Right lung (tissue), 10 donors: ENCODE measurements around the gene CMTM5. TPM values are rescaled to one million over a fixed set of nuclear protein-coding genes. Genes with fewer than 3 reads are reported as not detected.

ENCODE experiments used
- DNase-seq, 2 donors: peaks; one replicate each; pipeline ENCODE4 v3.0.0-alpha.2; 2013
- long read RNA-seq, 8 donors: transcript quantifications; one replicate each; lab custom pipeline, GENCODE V29; 2026
- polyA plus RNA-seq, 5 donors: library from polyadenylated mRNA; unstranded; fragments of 120-200 nt; gene quantifications; one replicate each; pipeline versions ENCODE4 v1.2.1 to v1.2.3, GENCODE V29; 2013; ENCODE audit warnings: inconsistent platforms in 1 of 5, low replicate concordance in 1 of 5; ENCODE audit not compliant: insufficient read length in 5 of 5, insufficient read depth in 1 of 5

CMTM5 gene, protein sequence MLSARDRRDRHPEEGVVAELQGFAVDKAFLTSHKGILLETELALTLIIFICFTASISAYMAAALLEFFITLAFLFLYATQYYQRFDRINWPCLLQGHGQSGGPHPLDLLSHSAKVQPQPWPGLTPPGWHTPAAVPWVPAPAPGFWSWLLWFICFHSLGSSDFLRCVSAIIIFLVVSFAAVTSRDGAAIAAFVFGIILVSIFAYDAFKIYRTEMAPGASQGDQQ
- polyA plus RNA-seq = 1 to 10 TPM; 2.3 to 4.9 (median 3.9) TPM
- long read RNA-seq, donor 1, partial matches to known transcripts = 0 of 1 reads
- long read RNA-seq, donor 1, other reads (novel, unspliced or antisense) = 0 of 1 reads
- long read RNA-seq, donor 2, partial matches to known transcripts = 0 of 2 reads
- long read RNA-seq, donor 2, other reads (novel, unspliced or antisense) = 0 of 2 reads
- long read RNA-seq, donor 3, partial matches to known transcripts = 0 of 4 reads
- long read RNA-seq, donor 3, other reads (novel, unspliced or antisense) = 0 of 4 reads
- long read RNA-seq, donor 4 = 0 reads
- long read RNA-seq, donor 5, partial matches to known transcripts = 0 of 6 reads
- long read RNA-seq, donor 5, other reads (novel, unspliced or antisense) = 0 of 6 reads
- long read RNA-seq, donor 6, transcript CMTM5-203 (5 exons, 1,200 nt) = major isoform, 5 of 6 reads
- long read RNA-seq, donor 6, partial matches to known transcripts = 0 of 6 reads
- long read RNA-seq, donor 6, other reads (novel, unspliced or antisense) = 0 of 6 reads
- long read RNA-seq, donor 7, partial matches to known transcripts = 0 of 2 reads
- long read RNA-seq, donor 7, other reads (novel, unspliced or antisense) = 0 of 2 reads
- long read RNA-seq, donor 8 = 0 reads

DNA sequence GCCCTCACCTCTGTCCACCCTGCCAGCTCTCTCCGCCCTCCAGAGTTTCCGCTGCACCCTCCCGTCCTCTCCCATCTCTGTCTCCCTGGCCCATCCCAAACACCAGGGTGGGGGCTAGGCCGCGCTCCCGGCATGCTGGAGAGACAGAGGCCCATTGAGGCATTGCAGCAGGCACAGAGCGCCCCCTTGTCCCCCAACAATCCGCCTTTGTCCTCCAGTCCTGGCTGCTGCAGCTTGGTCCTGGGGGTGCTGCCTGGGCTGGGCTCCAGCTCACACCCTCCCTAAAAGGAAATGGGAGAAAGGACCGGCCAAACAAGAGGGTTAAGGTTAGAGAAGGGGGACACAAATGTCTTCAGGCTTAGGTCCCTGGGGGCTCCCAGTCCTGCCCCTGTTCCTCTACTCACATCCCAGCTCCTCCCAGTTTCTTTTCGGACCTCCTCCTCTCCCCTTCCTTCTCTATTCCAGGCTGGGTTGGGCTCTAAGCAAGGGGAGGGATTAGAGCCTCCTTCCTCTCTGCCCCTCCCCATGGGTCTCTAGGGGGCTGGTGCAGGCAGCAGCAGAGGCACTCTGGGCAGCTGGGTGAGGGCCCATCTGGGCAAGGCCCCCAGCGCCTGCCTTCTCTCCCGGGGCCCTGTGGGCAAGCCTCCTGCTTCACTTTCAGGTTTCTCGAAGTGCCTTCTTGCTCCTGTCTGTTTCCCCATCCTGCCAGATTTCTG, at the start of gene CMTM5:
CMTM5 (plus strand) TSS at position 565 of the 716 bp plus-strand sequence. CDS start 206 bp downstream, outside the sequence.
- DNase-seq = peak in 1 of 2 donors; percentile 30

DNA sequence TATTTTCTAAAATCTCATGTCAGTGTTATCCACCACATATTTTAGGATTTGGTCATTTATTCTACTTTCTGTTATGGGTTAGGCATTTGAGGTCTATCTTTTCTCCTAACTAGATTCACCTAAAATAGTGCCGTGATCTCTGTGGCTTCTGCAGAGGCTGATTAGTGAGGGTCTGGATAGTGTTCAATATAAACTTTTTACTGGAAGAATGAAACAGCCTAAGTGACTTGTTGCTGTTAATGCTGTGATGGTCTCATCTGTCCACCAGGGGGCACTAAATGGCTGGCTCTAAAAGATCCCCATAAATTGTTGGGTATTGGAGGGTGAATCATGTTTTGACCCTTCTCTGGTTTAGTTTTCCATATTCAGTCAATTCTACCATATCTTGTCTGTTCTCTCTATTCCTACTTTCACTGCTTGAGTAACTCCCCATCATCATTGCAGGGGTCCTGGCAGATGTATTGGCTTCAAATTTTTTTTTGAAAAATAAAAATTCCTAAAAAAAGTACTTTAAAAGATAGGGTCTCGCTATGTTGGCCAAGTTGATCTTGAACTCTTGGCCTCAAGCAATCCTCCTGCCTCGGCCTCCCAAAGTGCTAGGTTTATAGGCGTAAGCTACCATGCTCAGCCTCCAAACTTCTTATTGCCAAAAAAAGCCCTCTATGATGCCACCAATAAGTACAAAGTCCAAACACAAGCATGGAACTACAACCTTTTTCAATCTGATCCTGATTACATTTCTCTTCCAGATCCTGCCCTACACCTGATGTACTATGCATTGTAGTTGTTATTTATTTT, 48.7 kb upstream of the CMTM5 start:
- peak; percentile 51 to 74 for DNase-seq

DNA sequence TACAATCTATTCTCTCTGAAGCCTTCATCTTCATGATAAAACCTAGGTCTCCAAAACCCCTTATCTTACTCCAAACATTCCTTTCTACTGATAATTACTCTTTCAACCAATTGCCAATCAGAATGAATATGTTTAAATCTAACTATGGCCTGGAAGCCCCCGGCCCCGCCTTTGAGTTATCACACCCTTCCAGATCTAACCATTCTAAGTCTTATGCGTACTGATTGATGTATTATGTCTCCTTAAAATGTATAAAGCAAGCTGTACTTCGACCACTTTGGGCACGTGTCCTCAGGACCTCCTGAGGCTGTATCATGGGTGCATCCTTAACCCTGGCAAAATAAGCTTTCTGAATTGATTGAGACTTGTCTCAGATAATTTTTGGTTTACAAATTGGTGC, 41.2 kb upstream of the CMTM5 start:
- DNase-seq = no peak

DNA sequence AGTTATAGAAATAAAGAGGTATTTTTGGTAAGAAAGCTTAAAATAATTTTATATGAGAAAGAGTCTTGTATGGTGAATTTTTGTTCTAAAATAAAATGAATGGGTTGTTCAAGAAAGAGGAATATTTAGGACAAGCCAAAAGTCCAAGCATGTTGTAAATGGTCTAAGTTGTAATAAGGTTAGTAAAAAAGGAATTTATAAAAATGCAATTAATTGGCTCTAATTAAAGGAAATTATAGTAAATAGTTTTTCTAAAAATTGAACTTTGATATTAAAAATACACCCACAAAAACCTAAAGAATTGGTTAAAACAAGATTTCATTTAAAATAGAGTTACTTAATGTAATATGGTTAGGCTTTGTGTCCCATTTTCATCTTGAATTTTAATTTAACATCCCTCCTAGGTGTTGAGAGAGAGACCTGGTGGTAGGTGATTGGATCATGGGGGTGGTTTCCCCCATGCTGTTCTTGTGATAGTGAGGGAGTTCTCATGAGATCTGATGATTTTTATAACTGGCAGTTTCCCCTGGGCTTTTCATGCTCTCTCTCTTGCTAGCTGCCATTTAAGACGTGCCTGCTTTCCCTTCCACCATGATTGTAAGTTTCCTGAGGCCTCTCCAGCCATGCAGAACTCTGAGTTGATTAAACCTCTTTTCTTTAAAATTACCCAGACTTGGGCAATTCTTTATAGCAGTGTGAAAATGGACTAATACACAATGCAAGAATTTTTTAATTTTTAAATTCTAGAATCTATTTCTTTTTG, 37.2 kb upstream of the CMTM5 start:
- no peak for DNase-seq

DNA sequence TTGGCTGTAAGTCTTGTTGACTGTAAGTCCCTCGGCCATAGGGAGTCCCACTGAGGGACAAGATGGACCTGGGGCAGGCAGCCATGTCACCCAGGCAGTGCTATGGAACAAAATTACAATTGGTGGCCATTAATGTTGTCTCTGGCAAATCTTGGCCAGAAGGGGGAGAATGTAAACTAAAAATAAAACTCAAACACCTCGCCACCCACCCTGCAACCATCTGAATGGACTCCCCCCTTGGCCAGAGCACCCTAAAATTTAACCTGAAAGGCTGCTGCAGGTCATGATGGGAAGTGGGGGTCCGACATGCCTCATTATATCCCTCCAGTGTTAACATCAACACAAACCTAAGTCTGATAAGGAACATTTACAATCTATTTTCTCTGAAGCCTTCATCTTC, 32.4 kb upstream of the CMTM5 start:
- no peak for DNase-seq

DNA sequence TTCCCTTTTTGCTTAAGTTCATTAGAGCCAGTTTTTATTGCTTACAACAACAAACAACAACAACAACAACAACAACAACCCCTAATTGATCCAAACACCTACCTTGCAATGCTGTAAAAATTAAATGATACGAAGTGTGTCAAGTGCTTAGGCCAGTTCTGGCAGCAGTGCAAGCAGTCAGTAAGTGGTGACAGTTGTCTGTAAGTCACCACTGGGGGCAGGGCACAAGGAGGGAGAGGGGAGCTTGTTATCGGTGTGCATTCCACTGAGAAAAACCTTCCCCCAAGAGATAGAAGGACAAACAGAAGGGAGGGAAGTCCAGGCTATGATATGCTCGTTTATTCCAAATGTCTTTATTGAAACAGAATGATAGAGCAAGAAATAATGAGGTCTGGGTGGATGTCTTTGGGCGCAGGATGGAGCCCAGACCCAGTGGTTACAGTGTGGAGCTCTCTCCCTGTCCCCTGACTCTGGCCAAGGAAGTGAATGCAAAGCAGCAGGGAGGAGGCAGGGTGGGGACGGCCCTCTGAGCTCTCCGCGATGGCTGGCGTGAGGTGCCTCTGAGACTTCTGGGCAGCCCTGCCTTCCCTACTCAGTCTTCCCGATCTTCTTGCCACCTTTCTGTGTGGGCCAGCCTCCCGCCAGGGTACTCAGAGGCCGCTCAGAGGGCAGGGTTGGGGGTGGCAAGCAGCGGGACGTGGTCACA, 30.7 kb upstream of the CMTM5 start:
- no peak for DNase-seq

DNA sequence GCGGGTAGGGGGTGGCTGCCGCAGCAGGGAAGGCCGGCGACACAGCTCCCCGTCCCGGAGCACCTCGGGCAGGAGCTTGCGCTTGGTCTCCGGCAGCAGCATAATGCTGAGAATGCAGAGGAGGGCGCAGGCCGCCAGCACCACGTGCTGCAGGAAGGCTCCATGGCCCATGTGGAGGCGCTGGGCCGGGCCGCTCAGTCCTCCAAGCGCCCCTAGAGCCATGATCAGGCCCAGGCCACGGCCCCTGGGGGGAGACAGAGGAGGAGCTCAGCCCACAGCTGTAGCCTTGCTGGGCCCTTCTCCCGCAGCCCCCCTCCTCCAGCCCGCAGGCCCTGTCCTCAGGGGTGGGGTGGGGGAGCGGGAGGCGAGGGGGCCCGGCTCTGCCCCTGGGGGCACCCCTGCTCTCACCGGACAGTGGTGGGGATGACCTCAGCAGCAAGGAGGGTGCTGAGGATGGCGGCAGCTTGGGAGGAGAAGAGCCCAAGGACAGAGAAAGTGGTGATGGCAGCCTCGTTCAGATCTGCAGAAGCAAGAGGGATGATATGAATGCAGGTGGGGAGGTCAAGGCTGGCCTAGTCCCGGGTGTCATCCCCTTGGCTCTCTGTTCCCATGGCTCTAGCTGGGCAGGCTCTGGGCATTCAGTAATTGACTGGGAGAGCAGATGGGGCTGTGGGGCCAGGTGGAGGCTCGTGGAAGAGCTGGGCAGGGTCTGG, 30.0 kb upstream of the CMTM5 start:
- DNase-seq = no peak

DNA sequence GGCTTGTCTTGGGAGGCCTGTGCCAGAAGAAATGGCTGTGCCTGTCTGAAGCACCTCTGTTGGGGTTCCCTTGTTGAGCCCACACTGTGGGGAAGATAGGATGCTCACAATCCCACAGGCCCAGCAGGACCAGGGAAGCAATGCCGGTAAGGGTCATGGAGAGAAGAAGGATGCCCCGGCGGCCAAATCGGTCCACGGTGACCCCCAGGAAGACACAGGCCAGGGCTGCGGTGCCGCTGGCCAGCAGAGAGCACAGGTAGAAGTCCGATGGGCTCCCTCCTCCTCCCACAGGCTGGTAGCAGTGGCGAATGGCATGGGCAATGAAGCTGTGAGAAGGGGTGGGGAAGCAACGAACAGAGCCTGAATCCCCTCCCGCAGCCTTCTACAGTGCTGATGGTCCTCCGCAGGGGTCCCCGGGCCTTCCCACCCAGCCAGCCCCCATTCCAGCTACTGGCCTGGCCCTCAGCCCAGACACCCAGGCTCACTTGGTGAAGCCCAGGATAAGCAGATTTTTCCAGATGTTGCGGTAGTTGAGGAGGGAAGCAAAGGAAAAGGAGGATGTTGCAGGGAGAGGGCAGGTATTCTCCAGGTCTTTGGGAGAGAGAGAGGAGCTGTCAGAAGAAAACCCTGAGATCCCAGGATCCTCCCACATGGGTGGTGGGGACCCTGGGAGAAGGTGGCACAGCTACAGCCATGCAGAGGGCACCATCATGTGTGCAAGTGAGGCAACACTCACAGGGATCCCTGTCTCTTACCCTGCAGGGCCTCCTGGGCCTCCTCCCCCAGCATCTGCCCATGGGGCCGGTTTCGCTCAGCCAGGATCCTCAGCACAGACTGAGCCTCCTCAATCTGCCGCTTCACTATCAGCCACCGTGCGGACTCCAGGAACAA, 29.2 kb upstream of the CMTM5 start:
- no peak for DNase-seq

DNA sequence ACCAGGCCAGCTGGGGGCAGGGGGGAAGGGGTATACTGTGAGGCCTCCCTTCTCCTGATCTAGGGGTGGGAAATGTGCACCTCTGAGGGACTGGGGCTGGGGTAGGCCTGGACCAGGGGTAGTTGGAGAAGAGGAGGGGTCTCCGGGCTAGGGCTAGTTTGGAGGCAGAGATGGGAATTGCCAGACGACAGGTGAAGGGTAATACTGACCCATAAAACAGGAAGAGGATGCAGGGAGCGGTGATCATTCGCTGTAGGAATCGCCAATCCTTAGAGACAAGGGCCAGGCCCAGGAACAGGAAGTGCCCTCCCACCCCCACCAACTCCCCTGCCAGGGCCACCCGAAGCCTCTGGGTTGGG, 28.6 kb upstream of the CMTM5 start:
- DNase-seq = no peak

DNA sequence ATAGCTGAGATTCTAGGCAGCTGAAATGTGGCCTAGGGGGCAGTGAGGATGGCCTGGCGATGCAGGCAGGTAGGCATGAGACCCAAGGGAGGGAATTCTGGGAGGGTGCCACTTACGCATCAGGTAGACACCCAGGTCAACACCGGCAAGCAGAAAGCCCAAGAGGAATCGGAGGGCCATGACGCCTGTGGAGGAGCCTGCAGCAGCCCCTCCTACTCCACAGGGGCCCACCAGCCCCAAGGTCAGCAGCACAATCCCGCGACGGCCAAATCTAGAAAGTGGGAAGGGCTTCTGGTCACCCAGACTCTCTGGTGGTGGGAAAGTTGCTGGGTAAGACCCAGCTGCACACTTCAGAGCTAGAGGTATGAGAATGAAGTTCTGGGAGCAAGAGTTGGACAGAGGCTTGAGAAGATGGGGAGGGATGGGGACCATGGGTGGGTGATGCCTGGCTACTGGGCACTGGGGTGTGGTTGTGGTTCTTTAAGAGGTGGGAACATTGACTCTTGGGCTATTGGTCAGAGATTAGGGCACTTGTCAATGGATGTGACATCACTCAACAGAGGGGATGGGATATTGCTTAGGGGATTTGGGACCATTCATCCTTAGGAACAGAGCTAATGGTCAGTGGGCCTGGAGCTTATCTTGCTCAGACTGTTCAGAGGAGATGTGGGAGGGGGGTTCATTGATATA, 27.5 kb upstream of the CMTM5 start:
- DNase-seq = no peak

DNA sequence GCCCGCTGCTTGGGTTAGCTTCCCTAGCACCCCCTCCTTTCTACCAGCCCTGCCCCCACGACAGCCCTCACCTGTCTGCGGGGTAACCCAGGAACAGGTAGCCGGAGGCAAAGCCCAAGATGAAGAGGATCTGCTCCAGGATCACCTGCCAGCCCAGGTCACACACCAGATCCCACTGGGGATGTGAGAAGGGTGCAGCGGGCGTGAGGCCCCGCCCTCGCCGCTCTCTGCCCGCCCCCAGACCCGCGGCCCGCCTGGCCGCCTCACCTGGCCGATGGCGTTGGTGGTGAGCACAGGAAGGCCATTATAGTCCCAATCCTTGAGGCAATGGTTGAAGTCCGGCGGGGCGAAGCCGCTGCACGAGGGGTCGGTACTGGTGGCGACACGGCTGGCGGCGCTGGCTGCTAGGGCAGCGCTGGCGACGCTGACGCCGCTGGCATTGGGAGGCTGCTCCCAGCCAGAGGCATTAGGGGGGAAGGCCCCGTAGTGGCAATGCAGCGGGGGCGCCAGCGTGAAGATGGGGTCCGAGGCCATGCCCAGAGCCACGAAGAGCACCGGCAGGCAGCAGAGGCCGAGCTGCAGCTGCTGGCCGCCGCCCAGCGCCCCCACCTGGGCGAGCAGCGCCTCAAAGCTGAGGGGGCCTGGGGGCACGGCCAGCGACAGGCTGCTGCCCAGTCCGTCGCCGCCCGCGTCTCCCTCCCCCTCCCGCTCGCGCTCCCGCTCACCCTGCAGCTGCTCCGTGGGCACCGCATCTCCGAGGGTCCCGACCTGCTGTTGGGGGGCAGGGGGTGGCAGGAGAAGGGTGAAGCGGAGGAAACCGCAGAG, 25.0 kb upstream of the CMTM5 start:
- DNase-seq = peak in 1 of 2 donors; percentile 17

DNA sequence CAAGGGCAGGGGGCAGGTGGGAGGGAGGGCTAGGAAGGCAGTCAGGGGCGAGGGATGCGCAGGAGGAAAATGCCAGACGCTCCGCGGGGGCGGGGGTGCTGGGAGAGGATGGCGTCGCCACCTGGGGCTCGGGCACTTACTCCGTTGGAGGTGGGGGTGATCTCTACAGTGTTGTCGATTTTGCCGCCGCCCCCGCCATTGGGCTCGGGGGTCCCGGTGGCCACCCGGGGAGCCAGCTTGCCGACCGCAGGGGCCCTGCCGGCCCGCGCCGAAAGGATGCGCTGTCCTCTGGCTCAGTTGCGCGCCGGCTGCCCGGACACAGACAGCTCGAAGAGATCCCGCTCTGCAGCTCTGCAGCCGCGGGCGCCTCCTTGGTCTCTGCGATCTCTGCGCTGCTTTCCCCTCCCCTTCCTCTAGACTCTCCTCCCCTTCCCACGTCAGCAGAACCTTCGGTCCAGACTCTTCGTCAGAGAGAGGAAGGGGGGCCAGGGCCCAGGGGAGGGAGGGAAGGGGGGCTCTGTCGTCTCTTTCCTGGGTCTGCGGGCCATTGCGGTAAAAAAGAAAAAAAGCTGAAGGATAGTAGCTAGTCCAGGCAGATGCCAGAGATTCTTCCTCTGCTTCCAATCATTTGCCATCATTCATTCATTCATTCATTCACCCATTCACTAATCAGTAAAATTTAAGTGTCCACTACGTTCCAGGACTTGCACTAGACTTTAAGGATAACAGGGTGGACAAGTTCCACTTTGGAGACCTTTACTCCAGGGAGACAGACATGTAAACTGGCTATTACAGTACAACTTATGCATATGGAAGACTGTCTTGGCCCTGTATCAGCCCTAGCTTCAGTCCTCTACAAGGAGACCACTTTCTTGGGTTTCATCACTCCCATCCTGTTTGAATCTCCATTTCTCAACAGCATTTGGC, 24.1 kb upstream of the CMTM5 start, which contains the start of gene SLC22A17:
SLC22A17 (minus strand) TSS at position 382 of the 927 bp plus-strand sequence.
- peak; percentile 89 to 90 for DNase-seq

DNA sequence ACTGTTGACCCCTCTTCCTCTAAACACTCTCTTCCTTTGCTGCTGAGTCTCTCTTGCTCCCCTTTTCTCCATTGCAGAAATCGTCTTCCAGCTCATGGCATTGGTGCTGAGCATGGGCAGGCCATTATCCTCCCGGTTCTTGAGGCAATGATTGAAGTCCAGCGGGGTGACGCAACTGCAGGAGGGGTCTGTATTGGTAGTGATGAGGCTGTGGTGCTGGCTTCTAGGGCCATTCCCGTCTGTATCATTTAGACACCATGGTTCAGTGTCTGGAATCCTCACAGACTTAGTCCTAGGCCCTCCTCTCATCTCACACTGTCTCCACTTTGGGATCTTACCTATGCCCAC, 23.4 kb upstream of the CMTM5 start:
- no peak for DNase-seq

DNA sequence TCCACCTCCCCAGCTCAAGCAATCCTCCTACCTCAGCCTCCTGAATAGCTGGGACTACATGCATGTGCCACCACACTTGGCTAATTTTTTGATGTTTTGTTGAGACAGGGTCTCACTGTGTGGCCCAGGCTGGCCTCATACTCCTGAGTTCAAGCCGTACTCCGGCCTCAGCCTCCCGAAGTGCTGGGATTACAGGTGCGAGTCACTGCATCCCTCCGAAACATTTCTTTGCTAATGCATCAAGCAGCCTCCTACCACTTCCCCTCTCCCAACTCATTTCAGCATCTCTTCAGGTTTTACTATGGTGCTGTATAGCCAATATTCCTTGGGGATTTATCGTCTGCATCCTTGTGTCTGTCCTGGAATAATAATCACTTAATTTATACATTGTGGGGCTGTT, 21.9 kb upstream of the CMTM5 start:
- DNase-seq = no peak

DNA sequence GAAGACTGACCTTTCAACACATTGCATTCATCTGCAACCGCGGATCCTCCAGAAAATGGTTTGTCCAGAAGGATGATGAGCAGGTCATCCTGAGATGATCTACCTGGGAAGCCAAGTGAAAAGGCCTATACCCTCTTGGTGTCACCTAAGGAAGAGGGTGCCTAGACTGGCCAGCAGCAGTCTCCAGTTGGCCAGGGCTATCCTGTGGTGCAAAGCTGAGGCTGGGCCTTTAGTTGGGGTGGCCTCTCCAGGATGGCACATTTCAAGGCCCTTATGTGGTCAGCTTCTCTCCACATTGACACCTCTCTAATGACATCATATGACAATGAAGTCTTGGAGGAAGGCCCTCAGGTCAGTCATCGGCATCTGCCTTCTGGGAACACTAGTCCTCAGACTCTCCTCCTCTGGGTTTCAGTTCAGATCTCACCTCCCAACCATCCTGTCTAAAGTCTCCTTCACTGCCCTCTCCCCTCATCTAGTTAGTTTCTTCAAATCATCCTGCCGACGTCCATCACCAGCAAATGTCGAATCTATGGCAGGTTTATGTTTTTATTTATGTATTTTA, 20.9 kb upstream of the CMTM5 start:
- no peak for DNase-seq
